Posterior vena cava (tissue), 2 donors: ENCODE results near the gene GRK4. TPM values are rescaled to one million over a fixed set of nuclear protein-coding genes. Genes with fewer than 3 reads are reported as not detected.
"Not testable (repeated sequence)": the region's sequence is repeated elsewhere in the genome, so short reads cannot be mapped to it uniquely, and the experiment has no call there.

Experiments
- DNase-seq: peaks from one replicate; pipeline ENCODE4 v3.0.0-alpha.2; 2020; ENCODE audit warnings: low spot score
- intact Hi-C, 2 donors: fragments of 100-400 bp; cut with DNase I; formaldehyde crosslinking; loops; one replicate each; pipeline versions ENCODE4 v1.14.1 to v1.14.2; 2022 to 2023
- total RNA-seq, 2 donors: library from RNA; stranded (reverse); fragmentation: NEBNext Ultra II Directional; extraction: Animal tissue kit (Norgen Biotek cat#: 25700); gene quantifications; one replicate each; pipeline ENCODE4 v1.2.1, GENCODE V29; 2021
- donor health status: DM: yes; HTN: yes; CAD: no.
- donor health status: DM: yes; HTN: yes; CAD: no.

GRK4 gene
- total RNA-seq, 2 donors from 2014 or later, result 5.6 to 8.0 TPM

DNA sequence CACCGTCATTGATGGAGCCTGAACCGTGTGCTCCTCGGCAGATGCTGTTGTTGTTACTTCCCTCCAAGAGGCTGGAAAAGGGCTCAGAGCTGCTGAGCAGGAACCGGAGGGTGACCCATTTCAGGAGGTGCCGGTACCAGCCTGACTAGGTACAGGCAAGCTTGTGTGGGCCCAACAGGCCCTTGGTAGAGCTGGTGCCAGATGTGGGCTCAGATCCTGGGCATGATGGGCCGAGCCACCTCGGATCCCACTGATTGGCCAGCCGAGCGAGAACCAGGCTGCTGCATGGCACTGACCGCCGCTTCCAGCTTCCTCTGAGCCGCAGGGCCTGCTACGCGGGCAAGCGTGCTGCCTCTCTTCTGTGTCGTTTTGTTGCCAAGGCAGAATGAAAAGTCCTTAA lies 33.9 kb upstream of the GRK4 start:
- intact Hi-C loops, result no loop called here
- peak; percentile 66 for DNase-seq

DNA sequence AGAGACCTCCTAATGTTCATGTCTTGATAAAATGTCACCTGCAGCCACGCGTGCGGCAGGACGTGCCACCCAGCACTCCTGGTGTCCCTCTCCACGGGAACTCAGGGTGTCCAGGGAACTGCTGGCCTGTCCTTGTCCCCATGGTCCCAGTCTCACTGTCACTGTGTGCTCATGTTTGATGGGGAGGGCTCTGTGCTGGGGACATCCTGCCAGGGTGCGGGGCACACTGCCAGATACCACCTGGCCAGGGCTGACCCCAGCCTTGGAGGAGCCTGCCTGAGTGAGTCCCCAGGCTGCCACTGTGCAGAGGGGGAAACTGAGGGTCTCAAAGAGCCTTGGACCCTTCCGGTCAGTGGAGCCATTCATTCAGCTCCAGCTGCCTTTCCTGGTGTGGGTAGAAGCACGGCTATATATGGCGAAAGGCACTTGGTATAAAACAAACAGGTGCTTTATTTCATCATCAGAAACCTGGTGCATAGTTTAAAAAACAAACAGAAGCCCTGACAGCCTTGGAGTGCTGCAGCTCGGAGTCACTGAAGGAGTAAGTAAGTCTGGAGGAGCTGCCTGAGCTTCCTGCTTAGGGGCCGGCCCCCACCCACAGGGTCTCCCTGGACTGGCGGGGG lies 33.1 kb upstream of the GRK4 start:
- intact Hi-C loops, result loop anchor here (5.0 to 10.0 kb wide), 2 partner anchors 163 to 165 kb away; no protein-coding TSS in a partner anchor
- DNase-seq, result peak; percentile 70

DNA sequence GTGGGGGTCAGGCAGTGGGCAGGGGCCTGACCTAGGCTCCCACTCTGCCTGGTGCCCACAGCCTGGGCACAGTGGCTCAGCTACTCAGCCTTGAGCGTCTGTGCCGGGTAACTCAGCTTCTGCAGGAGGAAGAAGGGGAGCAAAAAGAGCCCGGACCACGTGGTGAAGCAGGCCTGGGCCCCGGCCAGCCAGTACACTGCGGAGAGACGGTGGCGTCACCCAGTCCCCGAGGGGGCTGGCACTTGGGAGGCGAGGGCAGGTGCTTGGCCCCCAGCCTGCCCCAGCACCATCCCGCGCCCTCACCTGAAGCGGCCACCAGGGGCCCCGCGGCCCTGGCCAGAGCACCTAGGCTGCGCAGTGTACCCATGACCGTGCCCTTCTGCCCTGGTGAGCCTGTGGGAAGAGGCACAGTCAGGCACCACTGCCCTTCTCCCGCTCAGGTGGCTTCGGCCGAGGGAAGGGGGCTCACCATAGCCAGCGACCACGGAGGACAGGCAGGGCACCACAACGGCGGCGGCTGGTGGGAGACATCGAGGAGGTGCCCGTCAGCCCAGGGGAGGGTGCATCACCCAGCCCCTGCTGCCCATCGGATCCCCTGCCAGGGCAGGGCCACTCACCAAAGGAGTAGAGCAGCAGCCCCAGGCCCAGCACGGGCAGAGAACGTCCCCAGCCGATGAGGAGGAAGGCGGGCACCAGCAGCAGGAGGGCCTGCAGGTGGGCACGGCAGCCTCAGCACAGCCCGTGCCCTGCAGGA lies 32.4 kb upstream of the GRK4 start:
- DNase-seq, result peak; percentile 79
- intact Hi-C loops, result loop anchor here (5.0 to 10.0 kb wide), 2 partner anchors 164 to 166 kb away; no protein-coding TSS in a partner anchor

DNA sequence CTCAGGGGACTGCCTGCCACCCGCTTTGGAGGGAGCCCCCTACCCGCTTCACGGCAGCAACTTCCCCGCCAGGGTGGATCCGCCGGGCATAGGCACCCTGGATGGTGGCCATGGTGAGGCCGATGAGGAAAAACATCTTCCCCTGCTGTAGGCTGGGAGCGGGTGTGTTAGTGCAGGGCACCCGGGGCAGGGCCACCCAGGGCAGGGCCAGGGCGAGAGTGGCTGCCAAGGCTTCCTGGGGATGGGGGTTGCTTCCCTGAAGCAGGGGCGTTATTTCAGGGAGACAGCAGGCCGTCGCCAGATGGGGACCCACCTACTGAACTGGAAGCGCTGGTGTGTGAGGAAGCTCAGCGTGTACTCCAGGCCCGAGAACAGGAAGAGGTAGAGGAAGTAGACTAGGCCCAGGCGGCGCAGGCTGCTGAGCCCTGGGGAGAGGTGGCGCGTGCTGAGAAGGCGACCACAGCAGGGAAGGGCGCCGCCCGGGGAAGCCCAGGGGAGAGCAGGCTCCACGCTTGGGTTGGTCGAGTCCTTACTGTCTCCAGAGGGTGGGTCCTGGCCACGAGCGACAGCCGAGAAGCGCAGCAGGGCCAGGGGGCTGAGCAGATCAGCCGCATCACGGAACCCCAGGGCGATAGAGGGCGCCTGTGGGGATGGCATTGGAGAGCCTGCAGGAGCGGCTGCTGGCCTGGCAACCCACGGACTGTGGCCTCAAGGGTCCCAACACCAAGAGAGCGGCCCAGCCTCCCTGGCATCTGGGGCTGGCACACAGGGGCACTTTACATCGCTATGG lies 31.7 kb upstream of the GRK4 start:
- intact Hi-C loops, result loop anchor here (5.0 to 10.0 kb wide), 2 partner anchors 164 to 167 kb away; no protein-coding TSS in a partner anchor
- peak; percentile 93 for DNase-seq

DNA sequence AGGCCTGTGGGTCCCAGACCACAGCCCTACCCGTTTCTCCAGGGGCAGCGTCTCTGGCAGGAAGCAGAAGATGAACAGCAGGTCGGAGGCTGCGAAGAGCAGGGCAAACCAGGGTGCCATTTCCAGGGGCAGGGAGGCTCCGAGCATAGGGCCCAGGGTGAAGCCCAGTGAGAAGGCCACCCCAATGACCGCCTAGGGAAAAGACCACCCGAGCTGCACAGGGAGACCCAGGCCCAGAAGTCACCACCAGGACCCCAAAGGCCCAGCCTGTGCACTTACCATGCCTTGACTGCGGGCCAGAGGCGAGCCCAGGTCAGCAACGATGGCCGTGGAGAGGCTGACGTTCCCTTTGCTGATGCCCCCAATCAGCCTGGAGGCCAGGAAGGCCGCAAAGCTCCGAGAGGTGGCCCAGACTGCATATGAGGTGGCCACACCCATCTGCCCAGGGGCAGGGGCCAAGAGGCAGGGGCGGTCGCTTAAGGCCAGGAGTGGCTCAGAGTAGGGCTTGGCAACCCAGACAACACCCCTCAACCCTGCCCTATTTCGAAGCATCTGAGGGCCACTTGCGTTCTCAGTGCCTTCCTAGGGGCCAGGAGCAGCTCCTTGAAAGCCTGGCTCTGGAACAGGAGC lies 30.9 kb upstream of the GRK4 start:
- peak; percentile 77 for DNase-seq
- intact Hi-C loops, result loop anchor here (5.0 to 10.0 kb wide), 2 partner anchors 165 to 168 kb away; no protein-coding TSS in a partner anchor

DNA sequence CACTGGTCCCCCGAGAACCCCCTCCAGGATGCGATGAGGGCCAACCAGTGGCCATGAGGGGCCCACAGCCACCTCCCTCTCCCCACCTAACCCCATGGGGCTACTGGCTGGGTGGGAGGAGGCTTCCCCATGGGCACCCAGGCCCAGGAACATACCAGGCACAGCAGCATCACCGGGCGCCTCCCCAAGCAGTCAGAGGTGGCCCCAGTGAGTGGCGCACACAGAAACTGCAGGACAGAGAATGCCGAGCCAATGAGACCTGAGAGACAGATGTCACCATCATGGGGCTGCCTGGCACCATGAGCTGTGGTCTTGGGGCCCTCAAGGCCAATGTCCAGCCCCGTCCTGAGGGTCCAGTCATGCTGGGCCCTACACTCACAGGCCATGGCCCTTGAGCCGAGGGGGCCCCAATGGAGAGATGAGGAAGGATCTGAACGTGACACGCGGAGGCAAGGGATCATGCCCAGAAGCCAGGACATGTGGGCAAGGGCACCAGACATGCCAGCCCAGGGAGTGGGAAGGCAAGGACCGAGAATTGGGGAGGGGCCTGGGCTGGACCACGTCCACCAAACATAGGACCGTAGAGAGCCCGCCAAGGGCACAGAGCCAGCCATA lies 30.3 kb upstream of the GRK4 start:
- peak; percentile 81 for DNase-seq
- intact Hi-C loops, result loop anchor here (5.0 to 10.0 kb wide), 2 partner anchors 166 to 168 kb away; no protein-coding TSS in a partner anchor

DNA sequence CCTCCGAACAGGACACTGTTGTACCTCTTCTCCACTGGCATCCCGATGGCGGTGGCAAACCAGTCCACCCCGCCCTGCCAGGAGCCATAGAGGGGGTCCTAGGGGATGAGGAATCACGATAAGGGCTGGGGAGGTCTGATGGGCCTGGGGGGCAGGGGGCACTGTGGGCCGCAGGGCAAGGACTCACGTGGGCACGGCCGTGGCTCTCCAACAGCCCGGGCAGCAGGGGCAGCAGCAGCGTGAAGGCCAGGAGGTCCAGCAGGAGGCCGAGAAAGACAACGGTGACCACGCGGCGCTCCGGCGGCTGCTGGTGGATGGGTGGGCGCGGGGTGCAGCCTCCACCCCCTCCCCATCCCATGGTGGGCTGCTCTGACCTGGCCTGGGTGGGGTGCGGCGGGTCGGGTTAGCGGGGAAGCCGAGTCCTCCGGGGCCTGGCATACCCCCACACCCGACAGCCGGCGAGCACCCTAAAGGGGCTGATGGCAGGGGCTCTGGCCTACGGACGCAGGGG lies 29.8 kb upstream of the GRK4 start:
- DNase-seq, result peak; percentile 84

DNA sequence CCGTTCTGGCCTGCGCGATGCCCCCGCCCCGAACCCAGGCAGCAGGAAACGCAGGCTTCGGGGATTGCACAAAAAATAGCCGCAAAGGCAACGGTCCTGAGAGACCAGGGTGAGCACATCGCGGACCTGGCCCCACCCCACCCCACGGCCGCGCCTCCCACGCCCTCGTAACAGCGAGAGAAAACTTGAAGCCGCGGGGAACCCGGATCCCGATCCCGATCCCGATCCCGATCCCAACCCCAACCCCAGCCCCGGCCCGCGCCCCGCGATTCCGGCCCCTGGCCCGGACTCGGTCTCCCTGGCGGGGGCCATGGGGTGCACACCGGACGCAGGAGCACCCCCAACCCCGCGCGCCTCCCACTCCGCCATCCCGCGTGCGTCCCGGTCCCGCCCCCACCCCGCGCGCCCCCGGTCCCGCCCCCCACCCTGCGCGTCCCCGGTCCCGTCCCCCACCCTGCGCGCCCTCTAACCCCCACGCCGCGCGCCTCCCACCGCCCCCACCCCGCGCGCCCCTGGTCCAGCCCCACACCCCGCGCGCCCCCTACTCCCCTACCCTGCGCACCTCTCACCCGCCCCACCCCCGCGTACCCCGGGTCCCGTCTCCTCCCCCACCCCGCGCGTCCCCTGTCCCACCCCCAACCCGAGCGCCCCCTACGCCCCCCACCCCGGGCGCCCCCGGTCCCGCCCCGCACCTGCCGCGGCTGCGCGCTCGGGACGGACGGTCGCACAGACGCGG lies 29.1 kb upstream of the GRK4 start:
- DNase-seq, result peak; percentile 94
- intact Hi-C loops, result loop anchor here (5.0 to 10.0 kb wide), 2 partner anchors 167 to 169 kb away; no protein-coding TSS in a partner anchor

More for the DNA sequence above, 29.8 kb upstream of the GRK4 start:
- intact Hi-C loops, result loop anchor here (5.0 to 10.0 kb wide), 2 partner anchors 166 to 169 kb away; no protein-coding TSS in a partner anchor

DNA sequence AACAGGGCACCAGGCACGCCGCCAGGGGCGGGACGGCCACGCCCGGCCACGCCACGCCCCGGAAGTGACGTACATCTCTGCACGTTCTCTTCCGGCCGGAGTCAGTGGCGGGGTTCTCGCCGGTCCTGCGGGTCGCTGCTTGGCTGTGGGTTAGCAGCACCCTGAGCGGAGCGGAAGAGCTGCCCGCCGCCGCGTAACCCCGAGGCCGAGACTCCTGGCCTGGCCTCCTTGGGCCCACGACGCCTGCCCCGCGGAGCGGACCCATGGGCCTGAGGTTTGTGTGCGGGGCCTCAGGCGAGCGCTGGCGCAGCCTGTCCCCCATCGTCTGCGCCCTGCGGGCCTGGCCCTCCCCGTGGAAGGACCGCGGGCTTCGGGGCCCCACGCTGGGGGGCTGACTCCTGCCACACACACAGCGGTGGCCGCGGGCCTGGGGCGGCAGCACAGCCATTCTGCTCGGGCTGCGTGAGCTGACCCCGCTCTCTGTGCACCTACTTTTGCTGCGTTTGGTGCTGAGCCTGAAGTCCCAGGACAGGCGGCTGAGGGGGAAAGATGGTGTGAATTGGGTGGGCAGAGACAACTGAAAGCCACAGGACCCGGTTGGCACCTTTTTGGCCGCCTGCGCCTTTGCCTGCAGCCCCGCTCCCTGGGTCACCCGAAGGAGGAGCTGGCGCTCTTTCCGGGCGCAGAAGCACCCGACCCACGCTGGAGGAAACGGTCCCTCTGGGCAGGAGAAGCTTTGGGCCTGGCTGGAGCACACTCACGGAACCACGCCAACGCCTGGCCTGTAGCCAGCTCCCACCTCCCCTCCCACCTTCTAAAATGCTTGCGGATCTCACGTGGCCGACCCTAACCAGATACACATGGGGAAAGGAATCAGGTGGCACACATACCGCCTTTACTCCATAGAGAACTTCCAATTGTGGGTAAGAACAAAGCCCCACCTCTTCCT lies 28.3 kb upstream of the GRK4 start:
- DNase-seq, result peak; percentile 98
- intact Hi-C loops, result loop anchor here (5.0 to 10.0 kb wide), 2 partner anchors 168 to 170 kb away; no protein-coding TSS in a partner anchor

DNA sequence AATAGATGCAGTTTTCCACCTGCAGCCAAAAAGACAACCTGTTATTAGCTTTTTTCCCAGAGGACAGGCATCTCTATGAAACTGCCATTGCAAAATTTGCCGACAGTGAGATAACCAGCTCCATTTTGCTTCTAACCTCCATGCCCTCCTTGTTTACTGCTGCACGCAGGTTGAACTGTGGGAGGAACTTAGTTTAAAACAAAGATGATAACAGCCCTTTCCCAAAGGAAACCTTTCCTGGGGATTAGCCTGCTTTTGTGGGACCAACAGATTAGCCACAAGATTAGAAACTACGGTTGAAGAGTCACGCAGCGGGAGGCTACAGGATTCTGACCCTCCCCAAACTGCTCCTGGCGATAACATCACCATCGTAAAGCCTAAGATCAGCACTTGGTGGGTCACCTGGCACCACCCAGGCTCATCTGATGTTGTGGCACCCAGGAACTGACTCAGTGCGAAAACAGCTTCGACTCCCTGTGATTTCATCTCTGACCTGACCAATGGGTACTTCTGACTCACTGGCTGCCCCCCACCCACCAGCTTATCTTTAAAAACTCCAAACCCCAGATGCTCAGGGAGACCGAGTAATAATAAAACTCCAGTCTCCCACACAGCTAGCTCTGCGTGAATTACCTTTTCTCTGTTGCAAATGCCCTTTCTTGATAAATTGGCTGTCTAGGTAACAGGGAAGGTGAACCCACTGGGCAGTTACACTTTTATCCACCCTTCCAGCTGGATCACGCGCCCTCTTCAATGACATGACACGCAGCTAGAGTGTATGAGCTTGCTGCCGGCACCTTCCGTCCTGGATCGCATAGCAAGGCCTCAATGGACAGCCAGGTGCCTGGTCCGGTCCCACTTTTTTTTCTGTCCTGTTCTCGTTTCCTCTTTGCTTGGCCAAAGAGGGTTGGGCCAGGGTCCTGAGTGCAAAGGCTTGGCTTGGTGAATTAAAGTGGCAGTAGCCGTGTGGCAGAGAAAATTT lies 27.3 kb upstream of the GRK4 start:
- intact Hi-C loops, result loop anchor here in 1 of 2 donors (10.0 kb wide), 1 partner anchor 171 kb away; no protein-coding TSS in a partner anchor

DNA sequence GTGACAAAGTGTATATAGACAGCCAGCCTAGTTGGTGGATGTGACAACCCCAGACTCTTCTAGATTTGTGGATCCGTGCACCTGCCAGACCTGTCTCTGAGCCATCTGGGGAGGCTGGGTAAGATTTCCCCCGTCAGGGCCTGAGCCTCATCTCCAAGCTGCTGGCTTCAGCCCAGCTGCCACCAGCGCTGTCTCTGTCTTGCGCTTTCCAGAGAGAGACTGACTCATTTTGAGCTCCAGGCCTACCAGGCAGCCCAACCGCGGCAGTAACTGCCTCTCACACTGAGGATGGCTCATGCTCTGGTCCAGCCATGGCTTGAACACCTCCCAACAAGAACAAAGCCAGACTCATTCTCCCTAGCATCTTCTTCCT lies 26.6 kb upstream of the GRK4 start:
- intact Hi-C loops, result loop anchor here in 1 of 2 donors (1.0 to 10.0 kb wide), 2 partner anchors 135 to 172 kb away; no protein-coding TSS in a partner anchor
- DNase-seq, result peak; percentile 80

More for the DNA sequence above, 27.3 kb upstream of the GRK4 start:
- peak; percentile 73 for DNase-seq

DNA sequence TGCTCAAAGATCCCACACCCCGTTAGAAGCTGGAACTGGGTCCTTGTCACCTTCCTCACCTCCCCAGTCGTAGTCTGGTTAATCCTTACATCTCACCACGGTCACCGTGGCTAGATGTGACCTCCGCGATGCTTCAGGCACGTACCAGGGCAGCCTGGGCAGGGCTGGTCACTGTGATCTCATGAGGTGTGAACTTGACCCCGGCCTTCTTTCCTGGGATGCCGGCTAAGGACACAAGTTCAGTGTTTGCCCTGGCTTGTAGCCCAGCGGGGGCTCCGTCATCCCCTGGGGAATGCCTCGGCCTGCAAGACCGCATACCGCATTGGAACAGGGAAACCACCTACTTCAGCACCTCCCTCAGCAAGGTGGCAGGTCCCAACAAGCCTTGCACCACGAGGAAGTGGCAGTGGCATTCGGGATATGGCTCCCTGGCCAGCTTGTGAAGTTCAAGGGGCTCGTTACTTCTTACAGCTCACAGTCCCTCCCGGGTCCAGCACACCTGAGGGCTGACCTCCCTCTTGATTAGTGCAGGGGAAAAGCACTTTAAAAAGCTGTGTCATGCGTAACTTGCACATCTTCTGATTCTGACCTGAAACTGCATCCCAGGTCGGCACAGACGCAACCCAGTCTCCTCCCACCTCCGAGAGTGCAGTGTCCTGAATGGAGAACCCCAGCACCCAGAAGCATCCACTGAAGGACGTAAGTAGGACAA lies 26.1 kb upstream of the GRK4 start:
- peak; percentile 85 for DNase-seq
- intact Hi-C loops, result loop anchor here in 1 of 2 donors (1.0 to 10.0 kb wide), 2 partner anchors 136 to 173 kb away; no protein-coding TSS in a partner anchor

DNA sequence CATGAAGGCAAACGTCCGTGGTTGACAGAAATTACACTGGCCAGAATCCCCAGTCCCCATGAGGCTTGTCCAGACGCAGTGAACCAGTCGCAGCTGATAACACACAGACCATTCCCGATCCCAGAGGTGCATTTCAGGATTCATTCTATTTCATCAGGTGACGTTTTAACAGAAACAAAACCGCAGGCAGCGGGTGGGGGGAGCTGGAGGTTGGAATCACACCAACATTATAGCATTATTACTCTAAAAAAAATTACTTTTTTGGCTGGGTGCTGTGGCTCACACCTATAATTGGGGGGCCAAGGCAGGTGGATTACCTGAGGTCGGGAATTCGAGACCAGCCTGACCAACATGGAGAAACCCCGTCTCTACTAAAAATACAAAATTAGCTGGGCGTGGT lies 25.4 kb upstream of the GRK4 start:
- DNase-seq, result no peak
- intact Hi-C loops, result loop anchor here in 1 of 2 donors (1.0 to 10.0 kb wide), 2 partner anchors 137 to 173 kb away; no protein-coding TSS in a partner anchor

DNA sequence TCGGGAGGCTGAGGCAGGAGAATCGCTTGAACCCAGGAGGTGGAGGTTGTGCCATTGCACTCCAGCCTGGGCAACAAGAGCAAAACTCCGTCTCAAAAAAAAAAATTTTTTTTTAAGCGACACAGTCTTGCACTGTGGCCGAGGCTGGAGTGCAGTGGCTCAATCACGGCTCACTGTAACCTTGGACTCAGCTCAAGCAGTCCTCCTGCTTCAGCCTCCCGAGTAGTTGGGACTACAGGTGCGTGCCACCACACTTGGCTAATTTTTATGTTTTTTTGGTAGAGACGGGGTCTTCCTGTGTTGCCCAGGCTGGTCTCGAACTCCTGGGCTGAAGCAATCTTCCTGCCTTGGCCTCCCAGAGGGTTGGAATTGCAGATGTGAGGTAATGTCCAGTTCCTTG lies 25.0 kb upstream of the GRK4 start:
- not testable (repeated sequence) for DNase-seq
- intact Hi-C loops, result loop anchor here in 1 of 2 donors (10.0 kb wide), 1 partner anchor 174 kb away; no protein-coding TSS in a partner anchor
